GM15510 (cell line): Measurements from ENCODE around the gene DTNBP1.

Source experiments
- POLR2A ChIP-seq: IDR thresholded peaks from 3 replicates; pipeline ENCODE4 v1.6.1; 2011; ENCODE audit warnings: borderline replicate concordance; ENCODE audit not compliant: insufficient read length; ENCODE audit errors: extremely low read depth

Gene DTNBP1

GRCh38 chr6:15621203-15622044 is 41.4 kb downstream of the DTNBP1 start:
- TF ChIP-seq POLR2A, result no peak

GRCh38 chr6:15620611-15621010 is 42.2 kb downstream of the DTNBP1 start:
- TF ChIP-seq POLR2A, result no peak

GRCh38 chr6:15619330-15619729 is 43.5 kb downstream of the DTNBP1 start:
- no peak for TF ChIP-seq POLR2A

GRCh38 chr6:15618685-15619084 is 44.1 kb downstream of the DTNBP1 start:
- TF ChIP-seq POLR2A, result no peak

- TF ChIP-seq POLR2A, result no peak
Measured at GRCh38 chr6:15616261-15616660, 46.6 kb downstream of the DTNBP1 start.

GRCh38 chr6:15615802-15616201 is 47.0 kb downstream of the DTNBP1 start:
- TF ChIP-seq POLR2A, result no peak

- no peak for TF ChIP-seq POLR2A
Measured at GRCh38 chr6:15614277-15614676, 48.6 kb downstream of the DTNBP1 start.

GRCh38 chr6:15608396-15608795 is 54.4 kb downstream of the DTNBP1 start:
- no peak for TF ChIP-seq POLR2A

- TF ChIP-seq POLR2A, result no peak
Measured at GRCh38 chr6:15607603-15608002, 55.2 kb downstream of the DTNBP1 start.

- TF ChIP-seq POLR2A, result no peak
Measured at GRCh38 chr6:15606347-15606746, 56.5 kb downstream of the DTNBP1 start.

GRCh38 chr6:15604843-15605242 is 58.0 kb downstream of the DTNBP1 start:
- no peak for TF ChIP-seq POLR2A

- TF ChIP-seq POLR2A, result no peak
Measured at GRCh38 chr6:15602154-15602553, 60.7 kb downstream of the DTNBP1 start.

- TF ChIP-seq POLR2A, result no peak
Measured at GRCh38 chr6:15598273-15598798, 64.5 kb downstream of the DTNBP1 start.

- no peak for TF ChIP-seq POLR2A
Measured at GRCh38 chr6:15596186-15596896, 66.5 kb downstream of the DTNBP1 start.

- no peak for TF ChIP-seq POLR2A
Measured at GRCh38 chr6:15595461-15596173, 67.2 kb downstream of the DTNBP1 start.

- no peak for TF ChIP-seq POLR2A
Measured at GRCh38 chr6:15594512-15595259, 68.1 kb downstream of the DTNBP1 start.
